ENCODE results near the gene KISS1R. TPM values are rescaled to one million over a fixed set of nuclear protein-coding genes. Genes with fewer than 3 reads are reported as not detected.
"Not testable (repeated sequence)": the region's sequence is repeated elsewhere in the genome, so short reads cannot be mapped to it uniquely, and the experiment has no call there.

The KISS1R gene
- total and polyA plus RNA-seq, 2 experiments from 2014 or later: 1.3 to 2.1 TPM

DNA sequence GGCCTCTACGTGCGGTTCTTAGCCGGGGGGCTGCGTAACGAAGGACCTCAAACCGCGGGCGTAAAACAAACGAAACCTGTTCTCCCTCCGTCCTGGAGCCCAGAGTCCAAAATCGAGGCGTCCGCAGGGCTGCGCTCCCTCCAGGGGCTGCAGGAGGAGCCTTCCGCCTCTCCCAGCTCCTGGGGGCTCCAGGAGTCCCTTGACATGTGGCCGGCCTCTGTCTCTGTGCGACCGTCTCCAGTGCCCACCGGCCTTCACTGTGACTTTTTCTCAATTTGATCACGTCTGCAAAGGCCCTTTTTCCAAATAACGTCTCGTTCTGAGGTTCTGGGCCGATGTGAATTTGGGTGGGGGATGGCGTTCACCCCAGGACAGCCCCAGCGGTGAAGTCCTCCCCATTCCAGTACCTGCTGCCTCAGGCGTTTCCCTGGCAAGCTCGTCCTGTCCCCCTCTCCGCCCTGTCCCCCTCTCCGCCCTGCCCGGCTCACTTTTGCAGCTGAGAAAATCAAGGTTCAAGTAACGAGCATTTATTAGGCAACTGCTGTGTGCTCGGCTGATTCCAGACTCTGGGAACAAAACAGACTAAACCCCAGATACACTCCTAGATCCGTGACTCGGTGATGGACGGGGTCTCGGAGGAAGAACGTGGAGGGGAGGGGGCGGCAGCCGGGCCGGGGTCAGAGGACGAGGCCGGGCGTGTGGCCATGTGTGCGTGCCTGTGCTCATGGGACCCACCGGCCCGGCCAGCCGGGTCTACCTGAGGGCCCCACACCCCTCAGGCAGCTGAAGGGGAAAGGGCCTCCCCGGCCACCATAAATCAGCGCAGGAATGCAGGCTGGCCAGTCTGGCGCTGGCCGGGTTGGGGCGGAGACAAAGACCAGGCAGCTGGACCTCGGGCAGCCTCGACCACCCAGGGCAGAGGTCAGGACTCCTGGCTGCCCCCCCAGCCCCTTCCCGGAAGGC is 39.0 kb downstream of the KISS1R start:
- H3K9me3 ChIP-seq (ENCODE audit: low read depth): no peaks in the 10 kb centered on the region
- peaks cover 89% of the 10 kb centered on the region for H3K79me2 ChIP-seq
- H3K4me3 ChIP-seq: peak overlapping the region; percentile 14
- H3K27ac ChIP-seq: peak overlapping the region; percentile 100
- TF ChIP-seq EZH2 (IDR thresholded peaks at IDR 0.05; ENCODE audit: borderline replicate concordance) (no peak), EZH2phosphoT487 (IDR thresholded peaks at IDR 0.05; ENCODE audit: low read depth, severe bottlenecking, unreplicated experiment) (no peak)
- TF ChIP-seq, protein P1, sequence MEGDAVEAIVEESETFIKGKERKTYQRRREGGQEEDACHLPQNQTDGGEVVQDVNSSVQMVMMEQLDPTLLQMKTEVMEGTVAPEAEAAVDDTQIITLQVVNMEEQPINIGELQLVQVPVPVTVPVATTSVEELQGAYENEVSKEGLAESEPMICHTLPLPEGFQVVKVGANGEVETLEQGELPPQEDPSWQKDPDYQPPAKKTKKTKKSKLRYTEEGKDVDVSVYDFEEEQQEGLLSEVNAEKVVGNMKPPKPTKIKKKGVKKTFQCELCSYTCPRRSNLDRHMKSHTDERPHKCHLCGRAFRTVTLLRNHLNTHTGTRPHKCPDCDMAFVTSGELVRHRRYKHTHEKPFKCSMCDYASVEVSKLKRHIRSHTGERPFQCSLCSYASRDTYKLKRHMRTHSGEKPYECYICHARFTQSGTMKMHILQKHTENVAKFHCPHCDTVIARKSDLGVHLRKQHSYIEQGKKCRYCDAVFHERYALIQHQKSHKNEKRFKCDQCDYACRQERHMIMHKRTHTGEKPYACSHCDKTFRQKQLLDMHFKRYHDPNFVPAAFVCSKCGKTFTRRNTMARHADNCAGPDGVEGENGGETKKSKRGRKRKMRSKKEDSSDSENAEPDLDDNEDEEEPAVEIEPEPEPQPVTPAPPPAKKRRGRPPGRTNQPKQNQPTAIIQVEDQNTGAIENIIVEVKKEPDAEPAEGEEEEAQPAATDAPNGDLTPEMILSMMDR (IDR thresholded peaks at IDR 0.05; ENCODE audit: poor library complexity): no peak
- no peaks in the 10 kb centered on the region for H3K36me3 ChIP-seq (replicated peaks; ENCODE audit: insufficient read depth, low read depth)
- 46% methylated on average over 54 of the region's 55 CpGs for WGBS (ENCODE audit: low lambda C conversion rate, missing lambda C conversion rate)
- peak; percentile 82 for DNase-seq (ENCODE audit: low spot score)
- H3K4me1 ChIP-seq (ENCODE audit: insufficient read depth): peaks cover 81% of the 10 kb centered on the region
- H2AFZ ChIP-seq: no peak overlapping the region
- H4K20me1 ChIP-seq (ENCODE audit: insufficient read depth, poor library complexity, severe bottlenecking): no peaks in the 10 kb centered on the region
- H3K9me2 ChIP-seq (replicated peaks; ENCODE audit: insufficient read depth): no peaks in the 10 kb centered on the region
- no peaks in the 10 kb centered on the region for H3K27me3 ChIP-seq
- H3K4me2 ChIP-seq: peak overlapping the region; percentile 88

DNA sequence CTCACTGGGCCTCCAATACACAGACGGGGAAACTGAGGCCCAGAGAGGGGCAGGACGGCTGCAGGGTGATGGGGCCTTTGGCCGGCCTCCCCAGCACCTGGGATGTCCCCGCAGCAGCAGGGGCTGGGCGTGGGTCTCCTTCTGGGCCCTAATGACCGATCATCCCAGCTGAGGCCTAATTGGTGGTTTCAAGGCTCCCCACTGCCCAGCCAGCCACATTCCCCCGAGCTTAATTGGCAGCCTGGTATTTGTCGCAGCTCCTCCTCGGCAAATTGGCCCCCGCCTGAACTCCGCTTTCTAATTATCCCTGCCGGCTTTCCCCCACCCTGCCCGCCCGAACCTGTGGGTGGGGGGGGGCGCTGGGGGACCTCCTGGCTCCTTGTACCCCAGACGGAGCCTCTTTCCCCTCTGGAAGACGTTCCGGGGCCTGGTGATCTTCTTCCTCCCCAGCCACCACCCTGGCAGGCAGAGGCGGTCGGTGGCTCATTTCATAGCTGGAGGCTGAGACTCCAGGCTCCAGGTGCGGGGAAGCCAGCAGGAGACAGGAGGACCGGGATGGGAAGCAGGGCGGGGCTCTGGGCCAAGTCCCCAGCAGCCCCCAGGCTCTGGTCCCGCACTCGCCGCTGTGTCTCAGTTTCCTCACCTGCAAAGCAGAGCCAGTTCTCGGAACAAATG is 39.8 kb downstream of the KISS1R start:
- peaks cover 87% of the 10 kb centered on the region for H3K79me2 ChIP-seq
- H3K9me2 ChIP-seq (replicated peaks; ENCODE audit: insufficient read depth): no peaks in the 10 kb centered on the region
- H3K27me3 ChIP-seq: no peaks in the 10 kb centered on the region
- H4K20me1 ChIP-seq (ENCODE audit: insufficient read depth, poor library complexity, severe bottlenecking): no peaks in the 10 kb centered on the region
- H2AFZ ChIP-seq: no peak overlapping the region
- peaks cover 79% of the 10 kb centered on the region for H3K4me1 ChIP-seq (ENCODE audit: insufficient read depth)
- WGBS (ENCODE audit: low lambda C conversion rate, missing lambda C conversion rate): 22% methylated on average over 19 of the region's 27 CpGs
- peak overlapping the region; percentile 88 for H3K4me2 ChIP-seq
- peak; percentile 79 for DNase-seq (ENCODE audit: low spot score)
- peak overlapping the region; percentile 100 for H3K27ac ChIP-seq
- H3K4me3 ChIP-seq: no peak overlapping the region
- no peaks in the 10 kb centered on the region for H3K36me3 ChIP-seq (replicated peaks; ENCODE audit: insufficient read depth, low read depth)
- TF ChIP-seq EZH2 (IDR thresholded peaks at IDR 0.05; ENCODE audit: borderline replicate concordance): no peak
- TF ChIP-seq, protein P1 (IDR thresholded peaks at IDR 0.05; ENCODE audit: poor library complexity): no peak
- TF ChIP-seq EZH2phosphoT487 (IDR thresholded peaks at IDR 0.05; ENCODE audit: low read depth, severe bottlenecking, unreplicated experiment): no peak
- no peaks in the 10 kb centered on the region for H3K9me3 ChIP-seq (ENCODE audit: low read depth)

- Histone ChIP-seq H3K4me2 (peak overlapping the region; percentile 88), H3K79me2 (peaks cover 87% of the 10 kb centered on the region), H3K4me1 (ENCODE audit: insufficient read depth) (peaks cover 75% of the 10 kb centered on the region), H3K27ac (peak overlapping the region; percentile 100)
- H2AFZ ChIP-seq; H3K9me3 ChIP-seq (ENCODE audit: low read depth); H3K36me3 ChIP-seq (replicated peaks; ENCODE audit: insufficient read depth, low read depth); H4K20me1 ChIP-seq (ENCODE audit: insufficient read depth, poor library complexity, severe bottlenecking); H3K9me2 ChIP-seq (replicated peaks; ENCODE audit: insufficient read depth); H3K27me3 ChIP-seq; H3K4me3 ChIP-seq; DNase-seq (ENCODE audit: low spot score): not testable (repeated sequence)
- WGBS (ENCODE audit: low lambda C conversion rate, missing lambda C conversion rate): 87% methylated on average over 9 of the region's 9 CpGs
Measured at GRCh38 chr19:957578-957977, 40.4 kb downstream of the KISS1R start.

Data from hepatocyte (in vitro differentiated cells).